ENCODE results near the gene TBKBP1.
A peak's percentile ranks its signal among the peaks of the same experiment; 100 is the strongest.

DNA sequence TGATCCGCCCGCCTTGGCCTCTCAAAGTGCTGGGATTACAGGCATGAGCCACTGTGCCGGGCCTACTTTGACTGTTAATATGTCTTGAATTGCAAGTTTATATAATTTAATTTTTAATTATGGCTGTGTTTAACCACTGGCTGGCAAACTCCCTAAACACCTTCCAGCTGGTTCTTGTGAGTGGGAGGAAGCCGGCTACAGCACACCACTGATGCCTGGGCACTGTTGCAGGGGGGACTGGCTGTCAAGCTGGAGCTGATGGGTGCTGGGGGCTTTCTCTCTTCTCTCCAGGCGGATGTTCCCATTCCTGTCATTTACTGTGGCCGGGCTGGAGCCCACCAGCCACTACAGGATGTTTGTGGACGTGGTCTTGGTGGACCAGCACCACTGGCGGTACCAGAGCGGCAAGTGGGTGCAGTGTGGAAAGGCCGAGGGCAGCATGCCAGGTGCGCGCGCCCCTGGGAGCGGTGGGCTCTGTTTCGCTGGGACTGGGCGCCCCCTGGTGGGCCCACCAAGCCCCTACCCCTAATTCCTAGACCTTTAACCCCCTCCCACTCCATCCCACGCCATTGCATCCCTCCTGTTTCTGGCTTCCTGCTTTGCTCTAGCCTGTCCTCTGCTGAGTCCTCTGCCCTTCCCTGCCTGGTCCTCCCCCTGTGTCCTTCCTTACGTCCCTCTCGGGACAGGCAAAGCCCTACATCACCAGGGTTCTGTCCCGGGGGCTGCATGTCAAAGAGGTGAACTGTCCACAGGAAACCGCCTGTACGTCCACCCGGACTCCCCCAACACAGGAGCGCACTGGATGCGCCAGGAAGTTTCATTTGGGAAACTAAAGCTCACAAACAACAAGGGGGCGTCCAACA, 48.6 kb downstream of the TBKBP1 start:
- TF ChIP-seq, protein P1, sequence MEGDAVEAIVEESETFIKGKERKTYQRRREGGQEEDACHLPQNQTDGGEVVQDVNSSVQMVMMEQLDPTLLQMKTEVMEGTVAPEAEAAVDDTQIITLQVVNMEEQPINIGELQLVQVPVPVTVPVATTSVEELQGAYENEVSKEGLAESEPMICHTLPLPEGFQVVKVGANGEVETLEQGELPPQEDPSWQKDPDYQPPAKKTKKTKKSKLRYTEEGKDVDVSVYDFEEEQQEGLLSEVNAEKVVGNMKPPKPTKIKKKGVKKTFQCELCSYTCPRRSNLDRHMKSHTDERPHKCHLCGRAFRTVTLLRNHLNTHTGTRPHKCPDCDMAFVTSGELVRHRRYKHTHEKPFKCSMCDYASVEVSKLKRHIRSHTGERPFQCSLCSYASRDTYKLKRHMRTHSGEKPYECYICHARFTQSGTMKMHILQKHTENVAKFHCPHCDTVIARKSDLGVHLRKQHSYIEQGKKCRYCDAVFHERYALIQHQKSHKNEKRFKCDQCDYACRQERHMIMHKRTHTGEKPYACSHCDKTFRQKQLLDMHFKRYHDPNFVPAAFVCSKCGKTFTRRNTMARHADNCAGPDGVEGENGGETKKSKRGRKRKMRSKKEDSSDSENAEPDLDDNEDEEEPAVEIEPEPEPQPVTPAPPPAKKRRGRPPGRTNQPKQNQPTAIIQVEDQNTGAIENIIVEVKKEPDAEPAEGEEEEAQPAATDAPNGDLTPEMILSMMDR (IDR thresholded peaks at IDR 0.05) = peak in 1 of 7 experiments; percentile 10
- TF ChIP-seq POLR2A (IDR thresholded peaks at IDR 0.05) = no peak

All from body of pancreas (tissue), 4 donors.